GM19193 (cell line): ENCODE results near the gene B4GALT5.

ENCODE experiments used
- POLR2A ChIP-seq: IDR thresholded peaks from 4 replicates; pipeline ENCODE4 v1.6.1; 2011; ENCODE audit not compliant: insufficient read depth, insufficient read length; ENCODE audit errors: extremely low read depth

The B4GALT5 gene

GRCh38 chr20:49584418-49585382 lies 129.0 kb downstream of the B4GALT5 start:
- no peak for TF ChIP-seq POLR2A

DNA sequence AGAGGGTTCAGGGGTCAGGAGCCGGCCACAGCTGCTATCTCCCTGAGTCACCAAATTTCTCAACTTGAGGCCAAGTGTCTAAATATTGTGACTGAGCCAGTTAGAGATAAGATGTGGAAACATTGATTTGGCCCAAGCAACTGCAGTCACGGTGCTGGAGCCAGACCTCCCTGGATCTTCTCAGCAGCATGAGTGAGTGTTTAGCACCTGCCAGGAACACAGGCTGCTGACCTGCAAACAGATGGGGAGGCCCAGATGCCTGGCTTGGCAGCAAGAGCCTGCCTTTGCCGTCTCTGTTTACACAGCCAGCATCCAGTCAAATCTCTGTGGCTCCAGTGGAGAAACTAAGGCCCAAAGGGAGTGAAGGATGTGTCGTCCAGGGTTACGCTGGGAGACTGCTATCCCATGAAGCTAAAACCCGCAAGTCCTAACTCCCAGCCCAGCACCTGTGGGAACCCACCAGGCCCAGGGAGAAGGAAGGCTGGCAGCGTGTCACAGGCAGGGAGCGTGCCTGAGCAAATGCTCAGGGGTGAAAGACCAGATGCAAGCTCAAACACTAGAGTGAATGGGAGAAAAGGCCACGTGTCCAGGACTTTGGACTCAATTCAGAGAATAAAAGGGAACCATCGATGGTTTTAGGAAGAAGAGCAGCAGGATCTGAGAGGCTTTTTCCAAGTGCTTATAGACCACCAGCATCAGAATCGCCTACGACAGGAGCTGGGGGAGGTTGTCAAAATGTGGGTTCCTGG lies 129.8 kb downstream of the B4GALT5 start:
- TF ChIP-seq POLR2A, result no peak

DNA sequence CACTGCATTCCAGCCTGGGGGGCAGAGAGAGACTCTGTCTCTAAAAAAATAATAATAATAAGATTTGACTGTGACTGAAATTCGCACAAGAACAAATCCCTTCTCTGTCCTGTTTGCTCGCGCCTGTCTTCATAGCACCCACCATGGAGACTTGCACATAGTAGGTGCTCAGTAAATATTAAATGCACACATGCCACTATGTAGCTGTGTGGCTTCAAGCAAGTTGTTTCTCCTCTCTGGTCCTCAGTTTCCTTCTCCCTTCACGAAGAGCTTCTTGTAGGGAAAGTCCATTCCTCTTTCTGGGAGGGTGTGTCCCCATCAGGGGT lies 130.4 kb downstream of the B4GALT5 start:
- TF ChIP-seq POLR2A, result no peak
